Astrocyte of the spinal cord (primary cell): ENCODE results near the gene CNTD1.

Experiments used
- DNase-seq: peaks from one replicate; pipeline ENCODE4 v3.0.0; 2011; ENCODE audit warnings: low read depth, low spot score
- H3K4me3 ChIP-seq: 2 replicates; pipeline ENCODE4 v1.5.1; 2011; ENCODE audit warnings: low read depth, mild to moderate bottlenecking, low read length, moderate library complexity
- CTCF ChIP-seq: IDR thresholded peaks from 2 replicates; pipeline ENCODE4 v1.5.1; 2012; ENCODE audit warnings: low read depth, mild to moderate bottlenecking, low read length, inconsistent platforms
- in situ Hi-C: cut with HindIII; loops from 2 replicates; pipeline ENCODE4 v1.10.0; 2017; ENCODE audit warnings: low sequenced_read_pairs

CNTD1 gene

DNA sequence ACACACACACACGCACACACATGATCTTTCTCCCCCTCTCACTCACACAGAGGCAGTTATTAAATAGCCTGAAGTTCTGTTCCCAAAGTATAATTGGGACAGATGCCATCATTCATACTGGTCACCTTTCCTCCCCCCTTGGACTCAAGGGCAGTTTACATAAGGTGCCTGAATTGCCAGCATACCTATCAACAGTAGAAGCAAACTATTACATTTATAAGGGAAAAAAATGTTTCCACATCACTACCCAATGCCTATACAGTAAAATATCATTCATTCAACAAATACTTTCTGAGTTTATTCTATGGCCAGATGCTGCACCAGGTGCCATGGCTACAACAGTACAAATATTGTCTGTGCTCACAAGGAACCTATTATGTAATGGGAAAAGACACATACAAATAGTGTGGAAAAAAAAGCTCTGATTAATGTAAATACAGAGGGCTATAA, 6.3 kb downstream of the CNTD1 start:
- no peak overlapping the region for H3K4me3 ChIP-seq
- no peak for DNase-seq
- no peak for TF ChIP-seq CTCF
- in situ Hi-C loops = no loop called here

DNA sequence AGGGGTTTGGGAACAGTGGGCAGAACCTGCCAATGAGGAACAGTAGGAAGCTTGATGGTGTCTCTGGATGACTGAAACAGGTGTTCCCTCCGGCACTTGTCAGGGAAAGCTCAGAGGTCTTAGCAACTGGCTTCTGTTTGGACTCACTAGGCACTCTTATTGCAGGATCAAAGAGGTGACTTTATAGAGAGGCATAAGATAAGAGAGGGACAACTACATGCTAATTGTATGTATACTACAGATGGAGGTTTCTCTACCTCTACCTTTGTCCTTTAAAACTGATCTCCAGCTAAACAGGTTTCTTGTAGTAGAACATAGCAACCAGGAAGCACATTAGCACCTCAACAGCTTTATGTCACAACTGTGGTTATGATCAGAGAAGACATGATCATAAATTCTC, 7.6 kb downstream of the CNTD1 start:
- DNase-seq = no peak
- in situ Hi-C loops = no loop called here
- no peak for TF ChIP-seq CTCF
- no peak overlapping the region for H3K4me3 ChIP-seq

- H3K4me3 ChIP-seq = no peak overlapping the region
- in situ Hi-C loops = no loop called here
- no peak for TF ChIP-seq CTCF
- DNase-seq = peak; percentile 66
Measured at GRCh38 chr17:42809250-42809649, 10.6 kb downstream of the CNTD1 start.

DNA sequence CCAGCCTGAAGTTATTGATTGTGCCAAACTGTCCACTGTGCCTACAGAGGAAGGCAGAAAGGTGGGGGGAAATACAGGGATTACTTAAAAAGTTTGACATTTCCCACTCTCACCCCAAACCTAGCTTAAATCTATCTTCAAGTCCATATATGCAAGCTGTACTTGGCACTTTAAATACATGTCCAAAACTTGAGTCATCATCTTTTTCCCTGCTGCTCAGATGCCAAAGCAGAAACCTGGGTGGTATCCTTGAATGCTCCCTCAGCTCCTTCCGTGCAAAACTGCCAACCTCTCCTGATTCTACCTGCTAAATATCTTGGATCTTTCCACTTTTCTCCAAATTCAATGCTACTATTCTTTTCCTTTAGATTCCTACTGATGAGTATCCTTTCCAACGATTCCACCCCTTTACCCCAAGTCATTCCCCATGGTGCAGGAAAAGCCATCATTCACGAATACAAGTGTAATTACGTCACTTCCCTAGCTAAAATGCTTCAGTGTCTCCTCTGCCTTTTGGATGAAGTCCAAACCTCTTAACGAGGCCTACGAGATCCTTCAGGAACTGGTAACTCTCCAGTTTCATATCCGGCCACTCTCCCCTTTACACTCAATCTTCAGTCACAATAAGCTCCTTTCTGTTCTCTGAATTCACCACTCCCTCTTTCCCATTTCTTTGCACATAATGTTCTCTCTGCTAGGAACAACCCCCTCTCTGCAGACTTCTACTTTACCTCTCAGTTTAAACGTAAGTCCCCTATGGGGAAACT, 16.2 kb downstream of the CNTD1 start:
- in situ Hi-C loops = no loop called here
- H3K4me3 ChIP-seq = no peak overlapping the region
- TF ChIP-seq CTCF = no peak
- DNase-seq = peak; percentile 91

DNA sequence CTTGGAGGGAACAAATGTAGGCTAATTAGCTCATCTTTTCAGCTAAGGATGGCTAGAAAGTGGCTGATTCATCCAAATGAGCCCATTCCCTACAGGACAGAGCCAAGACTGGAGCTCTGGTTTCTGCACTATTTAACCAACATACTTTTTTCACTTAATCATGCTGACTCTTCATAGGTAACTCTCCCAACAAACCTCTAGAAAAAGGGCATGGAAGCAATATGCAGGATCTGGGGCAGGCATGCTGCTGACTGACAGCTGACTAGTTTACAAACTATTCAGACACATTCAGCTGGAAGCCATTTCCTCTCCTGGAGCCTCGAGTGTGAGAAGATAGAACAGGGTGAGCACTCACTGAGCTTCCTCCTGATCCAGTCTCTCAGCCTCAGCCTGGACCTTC, 19.2 kb downstream of the CNTD1 start:
- in situ Hi-C loops = no loop called here
- no peak overlapping the region for H3K4me3 ChIP-seq
- TF ChIP-seq CTCF = no peak
- DNase-seq = peak; percentile 53

- in situ Hi-C loops = no loop called here
- TF ChIP-seq CTCF = no peak
- no peak overlapping the region for H3K4me3 ChIP-seq
- DNase-seq = no peak
Measured at GRCh38 chr17:42818379-42818778, 19.7 kb downstream of the CNTD1 start.
